Activated B cell treated with CpG ODN at 0.5 μM for 24 hours (primary cell): ENCODE results near the gene CMTM3. TPM values are rescaled to one million over a fixed set of nuclear protein-coding genes. Genes with fewer than 3 reads are reported as not detected.

ENCODE experiments used
- ATAC-seq: fragments of 200-7000 bp; cut with Tn5 transposase; one replicate; pipeline ENCODE4 v1.10.0; 2021; ENCODE audit warnings: low read depth, mild to moderate bottlenecking, moderate library complexity
- CTCF ChIA-PET: fragments of 350-600 bp; sonication (Branson Sonifier 250); formaldehyde crosslinking; loops from one replicate; lab custom pipeline; 2021; ENCODE audit warnings: antibody characterized with exemption; lab: Charles Lee
- POLR2A ChIA-PET: fragments of 350-600 bp; sonication (Branson Sonifier 250); formaldehyde crosslinking; loops from one replicate; lab custom pipeline; 2021; ENCODE audit warnings: antibody characterized with exemption; lab: Charles Lee
- DNase-seq: peaks from one replicate; pipeline ENCODE4 v3.0.0; 2022
- H3K27ac Mint-ChIP-seq: one replicate; pipeline ENCODE4 v1.8.0; 2020; ENCODE audit warnings: mixed read lengths
- H3K27me3 Mint-ChIP-seq: one replicate; pipeline ENCODE4 v1.8.0; 2021; ENCODE audit warnings: mixed read lengths
- H3K36me3 Mint-ChIP-seq: one replicate; pipeline ENCODE4 v1.8.0; 2021; ENCODE audit warnings: low read depth, mixed read lengths
- H3K4me1 Mint-ChIP-seq: one replicate; pipeline ENCODE4 v1.8.0; 2021; ENCODE audit warnings: mixed read lengths
- H3K4me3 Mint-ChIP-seq: one replicate; pipeline ENCODE4 v1.8.0; 2020; ENCODE audit warnings: mild to moderate bottlenecking, mixed read lengths
- H3K9me3 Mint-ChIP-seq: one replicate; pipeline ENCODE4 v1.8.0; 2020; ENCODE audit warnings: mixed read lengths
- CTCF ChIP-seq: fragments of 200-600 bp; IDR thresholded peaks from one replicate; pipeline ENCODE4 v1.8.0; 2022; ENCODE audit warnings: antibody characterized with exemption, mild to moderate bottlenecking
- intact Hi-C: fragments of 100-400 bp; cut with micrococcal nuclease; formaldehyde crosslinking; loops from one replicate; pipeline ENCODE4 v1.15.1; 2024
- total RNA-seq: library from RNA; stranded (reverse); gene quantifications from 2 replicates; pipeline ENCODE4 v1.2.3, GENCODE V29; 2022

The CMTM3 gene
- total RNA-seq, 1 donor from 2014 or later = 4.4 TPM

- Mint-ChIP-seq H3K4me1 (no peaks in the 10 kb centered on the region), H3K9me3 (no peaks in the 10 kb centered on the region), H3K36me3 (peaks cover 9% of the 10 kb centered on the region), H3K27me3 (peaks cover 16% of the 10 kb centered on the region), H3K4me3 (no peak overlapping the region), H3K27ac (no peak overlapping the region)
- no peak for ATAC-seq
- CTCF ChIA-PET = no interaction called here
- POLR2A ChIA-PET = no interaction called here
- DNase-seq = no peak
- intact Hi-C loops = no loop called here
- no peak for TF ChIP-seq CTCF
Measured at GRCh38 chr16:66616169-66616568, 11.7 kb downstream of the CMTM3 start.

- Mint-ChIP-seq H3K27me3 (peaks cover 16% of the 10 kb centered on the region), H3K27ac (no peak overlapping the region), H3K36me3 (peaks cover 5% of the 10 kb centered on the region), H3K4me1 (no peaks in the 10 kb centered on the region), H3K4me3 (no peak overlapping the region), H3K9me3 (no peaks in the 10 kb centered on the region)
- no peak for ATAC-seq
- no peak for TF ChIP-seq CTCF
- ChIA-PET CTCF (interaction anchor here (0.9 kb wide), 1 partner anchor 9 kb away, joined by 3 read pairs; no protein-coding TSS in a partner anchor), POLR2A (no interaction called here)
- intact Hi-C loops = no loop called here
- no peak for DNase-seq
Measured at GRCh38 chr16:66616592-66616991, 12.1 kb downstream of the CMTM3 start.

- Mint-ChIP-seq H3K9me3 (no peaks in the 10 kb centered on the region), H3K27me3 (peaks cover 19% of the 10 kb centered on the region), H3K36me3 (peaks cover 5% of the 10 kb centered on the region), H3K4me3 (no peak overlapping the region), H3K27ac (no peak overlapping the region), H3K4me1 (no peaks in the 10 kb centered on the region)
- DNase-seq = no peak
- POLR2A ChIA-PET = no interaction called here
- ATAC-seq = no peak
- CTCF ChIA-PET = interaction anchor here (0.9 kb wide), 1 partner anchor 9 kb away, joined by 3 read pairs; no protein-coding TSS in a partner anchor
- no peak for TF ChIP-seq CTCF
- intact Hi-C loops = no loop called here
Measured at GRCh38 chr16:66617010-66617434, 12.5 kb downstream of the CMTM3 start.

GRCh38 chr16:66617728-66618127, 13.2 kb downstream of the CMTM3 start:
- H3K27me3 Mint-ChIP-seq = peaks cover 22% of the 10 kb centered on the region
- ChIA-PET POLR2A (no interaction called here), CTCF (no interaction called here)
- H3K4me3 Mint-ChIP-seq = no peak overlapping the region
- no peak for DNase-seq
- H3K36me3 Mint-ChIP-seq = peaks cover 4% of the 10 kb centered on the region
- H3K9me3 Mint-ChIP-seq = no peaks in the 10 kb centered on the region
- no peaks in the 10 kb centered on the region for H3K4me1 Mint-ChIP-seq
- ATAC-seq = no peak
- no peak overlapping the region for H3K27ac Mint-ChIP-seq
- TF ChIP-seq CTCF = no peak
- intact Hi-C loops = no loop called here

GRCh38 chr16:66618588-66619375, 14.3 kb downstream of the CMTM3 start:
- POLR2A ChIA-PET = no interaction called here
- Mint-ChIP-seq H3K27ac (no peak overlapping the region), H3K27me3 (peaks cover 27% of the 10 kb centered on the region), H3K4me3 (no peak overlapping the region), H3K9me3 (no peaks in the 10 kb centered on the region), H3K36me3 (no peaks in the 10 kb centered on the region), H3K4me1 (no peaks in the 10 kb centered on the region)
- ATAC-seq (no peak), DNase-seq (no peak)
- no peak for TF ChIP-seq CTCF
- intact Hi-C loops = no loop called here
- CTCF ChIA-PET = no interaction called here
